Ishikawa (cell line): Measurements from ENCODE around the gene DCTPP1.

ENCODE experiments used
- CEBPB ChIP-seq: IDR thresholded peaks from 2 replicates; pipeline ENCODE4 v1.6.1; 2012
- CREB1 ChIP-seq: IDR thresholded peaks from 2 replicates; pipeline ENCODE4 v1.6.1; 2012; ENCODE audit warnings: low read depth
- EP300 ChIP-seq: IDR thresholded peaks from 2 replicates; pipeline ENCODE4 v1.6.1; 2012; ENCODE audit warnings: borderline replicate concordance
- MAX ChIP-seq: IDR thresholded peaks from 2 replicates; pipeline ENCODE4 v1.6.1; 2012
- NFIC ChIP-seq: IDR thresholded peaks from 2 replicates; pipeline ENCODE4 v1.6.1; 2012
- RAD21 ChIP-seq: IDR thresholded peaks from 2 replicates; pipeline ENCODE4 v1.6.1; 2012; ENCODE audit warnings: low read depth
- TAF1 ChIP-seq: IDR thresholded peaks from 2 replicates; pipeline ENCODE4 v1.6.1; 2012; ENCODE audit warnings: low read depth, mild to moderate bottlenecking
- YY1 ChIP-seq: IDR thresholded peaks from 2 replicates; pipeline ENCODE4 v1.6.1; 2012; ENCODE audit warnings: low read depth
- TF ChIP-seq, protein P1 (sequence below): IDR thresholded peaks from 2 replicates; pipeline ENCODE4 v1.6.1; 2012; ENCODE audit warnings: low read depth, mild to moderate bottlenecking

DNA sequence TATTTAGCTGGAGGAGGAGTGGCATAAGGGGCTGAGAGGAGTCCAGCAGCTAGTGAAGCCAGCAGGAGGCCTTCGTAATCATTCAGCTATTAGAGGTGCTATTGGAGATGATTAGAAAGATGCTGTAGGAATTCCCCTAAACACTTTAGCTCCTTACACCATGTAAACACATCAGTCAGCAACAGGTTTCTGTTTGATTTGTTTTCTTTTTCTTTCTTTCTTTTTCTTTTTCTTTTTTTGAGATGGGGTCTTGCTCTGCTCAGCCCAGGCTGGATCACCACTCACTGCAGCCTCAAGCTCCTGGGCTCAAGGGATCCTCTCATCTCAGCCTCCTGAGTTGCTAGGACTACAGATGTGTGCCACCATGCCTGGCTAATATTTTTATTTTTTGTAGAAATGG lies 26.5 kb upstream of the DCTPP1 start:
- TF ChIP-seq TAF1 (no peak), EP300 (no peak), NFIC (no peak), RAD21 (no peak), CEBPB (no peak), MAX (no peak), CREB1 (no peak), YY1 (no peak)
- TF ChIP-seq, protein P1, sequence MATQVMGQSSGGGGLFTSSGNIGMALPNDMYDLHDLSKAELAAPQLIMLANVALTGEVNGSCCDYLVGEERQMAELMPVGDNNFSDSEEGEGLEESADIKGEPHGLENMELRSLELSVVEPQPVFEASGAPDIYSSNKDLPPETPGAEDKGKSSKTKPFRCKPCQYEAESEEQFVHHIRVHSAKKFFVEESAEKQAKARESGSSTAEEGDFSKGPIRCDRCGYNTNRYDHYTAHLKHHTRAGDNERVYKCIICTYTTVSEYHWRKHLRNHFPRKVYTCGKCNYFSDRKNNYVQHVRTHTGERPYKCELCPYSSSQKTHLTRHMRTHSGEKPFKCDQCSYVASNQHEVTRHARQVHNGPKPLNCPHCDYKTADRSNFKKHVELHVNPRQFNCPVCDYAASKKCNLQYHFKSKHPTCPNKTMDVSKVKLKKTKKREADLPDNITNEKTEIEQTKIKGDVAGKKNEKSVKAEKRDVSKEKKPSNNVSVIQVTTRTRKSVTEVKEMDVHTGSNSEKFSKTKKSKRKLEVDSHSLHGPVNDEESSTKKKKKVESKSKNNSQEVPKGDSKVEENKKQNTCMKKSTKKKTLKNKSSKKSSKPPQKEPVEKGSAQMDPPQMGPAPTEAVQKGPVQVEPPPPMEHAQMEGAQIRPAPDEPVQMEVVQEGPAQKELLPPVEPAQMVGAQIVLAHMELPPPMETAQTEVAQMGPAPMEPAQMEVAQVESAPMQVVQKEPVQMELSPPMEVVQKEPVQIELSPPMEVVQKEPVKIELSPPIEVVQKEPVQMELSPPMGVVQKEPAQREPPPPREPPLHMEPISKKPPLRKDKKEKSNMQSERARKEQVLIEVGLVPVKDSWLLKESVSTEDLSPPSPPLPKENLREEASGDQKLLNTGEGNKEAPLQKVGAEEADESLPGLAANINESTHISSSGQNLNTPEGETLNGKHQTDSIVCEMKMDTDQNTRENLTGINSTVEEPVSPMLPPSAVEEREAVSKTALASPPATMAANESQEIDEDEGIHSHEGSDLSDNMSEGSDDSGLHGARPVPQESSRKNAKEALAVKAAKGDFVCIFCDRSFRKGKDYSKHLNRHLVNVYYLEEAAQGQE, result no peak
